ENCODE data around the gene CYP4F11.
A peak's percentile ranks its signal among the peaks of the same experiment; 100 is the strongest.
"Not testable (repeated sequence)": the region's sequence is repeated elsewhere in the genome, so short reads cannot be mapped to it uniquely, and the experiment has no call there.

The CYP4F11 gene

GRCh38 chr19:15922021-15922420, 12.3 kb downstream of the CYP4F11 start:
- no peak for DNase-seq

DNA sequence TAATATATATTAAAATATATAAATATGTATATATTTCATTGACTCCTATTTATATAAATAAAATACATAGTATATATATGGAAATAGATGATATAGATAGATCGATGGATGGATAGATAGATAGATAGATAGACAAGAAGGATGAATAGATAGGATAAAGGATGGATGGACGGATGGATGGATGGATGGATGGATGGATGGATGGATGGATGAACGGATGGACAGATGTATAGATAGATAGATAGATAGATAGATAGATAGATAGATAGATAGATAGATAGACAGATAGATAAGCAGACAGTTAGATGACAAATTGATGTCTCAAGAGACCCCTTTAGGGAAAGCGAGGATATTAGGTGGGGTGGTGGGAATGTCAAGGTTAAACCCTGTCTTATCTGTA, 15.1 kb downstream of the CYP4F11 start:
- DNase-seq: no peak

- no peak for DNase-seq
Measured at GRCh38 chr19:15915109-15915508, 19.2 kb downstream of the CYP4F11 start.

DNA sequence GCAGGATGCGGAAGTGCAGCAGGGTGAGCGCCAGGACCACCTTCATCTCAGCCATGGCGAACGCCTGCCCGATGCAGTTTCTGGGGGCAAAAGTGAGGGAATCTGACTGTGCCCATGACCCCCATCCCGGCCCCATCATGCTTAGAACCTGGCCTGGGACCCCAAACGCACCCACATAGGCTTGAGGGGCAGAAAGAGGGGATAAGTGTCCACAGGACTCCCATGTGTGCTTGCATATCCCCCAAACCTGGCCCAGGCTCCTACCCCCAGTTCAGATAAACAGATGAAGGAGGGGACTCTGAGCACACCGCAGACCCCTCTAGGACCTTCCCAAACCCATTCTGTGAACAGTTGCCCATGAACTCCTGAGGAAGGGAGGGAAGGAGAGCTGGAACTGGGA, 20.5 kb downstream of the CYP4F11 start:
- no peak for DNase-seq

DNA sequence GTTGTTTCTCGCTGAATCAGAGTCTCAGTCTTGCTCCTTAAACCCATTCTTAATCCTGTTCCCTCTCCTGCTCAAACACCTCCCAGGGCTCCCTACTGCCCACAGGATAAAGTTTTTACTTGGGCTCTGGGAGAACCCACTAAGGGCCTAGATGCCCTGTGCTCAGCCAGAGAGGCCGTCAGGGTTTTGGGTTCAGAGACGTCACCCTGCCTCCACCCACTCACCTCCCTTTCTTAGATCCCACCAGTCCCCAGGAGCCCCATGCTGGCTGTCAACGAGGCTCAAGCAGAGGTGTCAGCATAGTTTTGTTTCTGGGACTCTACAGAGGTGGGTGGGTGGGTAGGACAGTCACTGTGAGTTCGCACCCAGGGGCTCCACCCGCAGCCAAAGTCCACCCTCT, 20.9 kb downstream of the CYP4F11 start:
- DNase-seq: no peak

GRCh38 chr19:15911599-15912235, 22.6 kb downstream of the CYP4F11 start:
- peak; percentile 3 for DNase-seq

- DNase-seq: no peak
Measured at GRCh38 chr19:15905026-15905425, 29.3 kb downstream of the CYP4F11 start.

GRCh38 chr19:15902898-15903297, 31.4 kb downstream of the CYP4F11 start:
- DNase-seq: not testable (repeated sequence)

DNA sequence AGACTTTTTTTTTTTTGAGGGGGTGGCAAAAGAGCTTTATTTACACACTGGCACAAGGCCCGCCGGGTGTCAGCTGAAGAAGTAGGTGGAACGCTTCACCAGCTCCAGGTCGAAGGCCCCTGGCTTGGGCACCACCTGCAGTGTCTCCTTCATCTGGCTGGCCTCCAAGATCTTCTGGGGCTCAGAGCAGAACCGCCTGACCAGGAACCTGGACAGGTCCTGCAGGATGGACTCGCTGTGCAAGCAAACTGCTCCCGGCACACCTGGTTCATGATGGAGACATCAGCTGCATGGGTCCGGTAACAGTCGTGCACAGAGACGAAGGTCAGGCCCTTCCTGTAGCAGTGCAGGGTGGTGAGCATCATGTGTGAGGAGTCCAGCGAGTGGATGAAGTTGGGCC, 32.1 kb downstream of the CYP4F11 start:
- DNase-seq: no peak

DNA sequence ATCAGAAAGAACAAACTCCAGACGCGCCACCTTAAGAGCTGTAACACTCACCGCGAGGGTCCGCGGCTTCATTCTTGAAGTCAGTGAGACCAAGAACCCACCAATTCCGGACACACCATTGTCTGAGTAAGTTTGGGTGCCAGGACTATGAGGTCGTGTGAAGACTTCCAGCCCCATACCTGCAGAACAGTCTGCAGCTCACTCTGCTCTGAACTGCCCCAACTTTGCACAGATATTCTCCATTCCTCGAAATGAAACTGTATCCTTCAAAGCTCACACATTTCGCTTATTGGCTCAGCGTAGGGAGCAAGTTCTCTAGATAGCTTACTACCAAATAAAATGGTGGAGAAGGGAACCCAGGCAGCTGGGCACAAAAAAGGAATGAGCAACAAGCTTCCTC, 33.8 kb downstream of the CYP4F11 start:
- DNase-seq: no peak

- not testable (repeated sequence) for DNase-seq
Measured at GRCh38 chr19:15900032-15900431, 34.3 kb downstream of the CYP4F11 start.

DNA sequence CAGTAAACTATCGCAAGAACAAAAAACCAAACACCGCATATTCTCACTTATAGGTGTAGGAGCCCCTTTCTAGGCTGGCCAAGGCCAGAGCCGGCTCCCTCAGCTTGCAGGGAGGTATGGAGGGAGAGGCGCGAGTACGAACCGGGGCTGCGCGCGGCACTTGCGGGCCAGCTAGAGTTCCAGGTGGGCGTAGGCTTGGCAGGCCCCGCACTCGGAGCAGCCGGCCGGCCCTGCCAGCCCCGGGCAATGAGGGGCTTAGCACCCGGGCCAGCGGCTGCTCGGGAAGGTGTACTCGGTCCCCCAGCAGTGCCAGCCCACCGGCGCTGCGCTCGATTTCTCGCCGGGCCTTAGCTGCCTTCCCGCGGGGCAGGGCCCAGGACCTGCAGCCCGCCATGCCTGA, 34.8 kb downstream of the CYP4F11 start:
- DNase-seq: not testable (repeated sequence)

- DNase-seq: no peak
Measured at GRCh38 chr19:15897738-15898276, 36.5 kb downstream of the CYP4F11 start, which contains the start of gene CYP4F2. Gene CYP4F2, minus strand, starts transcription at chr19:15898074. Its CDS starts 463 bp downstream, at chr19:15897611.

DNA sequence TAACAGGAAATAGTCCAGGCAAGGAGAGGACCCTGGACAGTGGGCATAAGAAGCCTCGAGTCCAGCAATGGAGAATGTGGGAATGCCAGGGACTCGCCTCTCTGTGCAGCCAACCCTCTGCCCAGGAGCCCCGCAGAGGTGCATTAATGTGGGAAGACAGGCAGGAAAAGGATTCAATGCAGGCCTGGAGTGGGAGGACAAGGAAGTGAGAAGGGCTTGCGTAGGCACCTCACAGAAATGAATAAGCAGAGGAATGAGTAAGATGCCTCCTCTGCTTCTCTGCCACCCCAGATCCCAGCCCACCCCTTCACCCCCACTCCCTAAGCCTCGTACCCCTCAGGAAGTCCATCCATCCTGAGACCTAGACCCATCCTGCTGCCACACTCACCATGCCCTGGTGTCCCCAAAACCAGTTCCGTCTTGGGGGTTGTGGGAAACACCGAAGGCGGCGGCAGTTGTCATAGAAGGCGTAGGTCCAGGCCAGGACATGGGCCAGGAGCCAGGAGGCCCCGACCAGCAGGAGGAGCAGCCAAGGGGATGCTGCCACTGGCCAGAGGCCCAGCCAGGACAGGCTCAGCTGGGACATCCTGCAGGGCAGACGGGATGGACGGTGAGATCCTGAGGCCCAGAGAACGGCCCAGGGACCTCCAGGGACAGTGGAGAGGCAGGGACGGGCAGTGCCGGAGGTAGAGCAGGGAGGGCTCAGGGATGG, 37.1 kb downstream of the CYP4F11 start:
- no peak for DNase-seq

- DNase-seq: no peak
Measured at GRCh38 chr19:15895876-15896430, 38.4 kb downstream of the CYP4F11 start.

GRCh38 chr19:15894359-15894758, 40.0 kb downstream of the CYP4F11 start:
- no peak for DNase-seq

GRCh38 chr19:15893477-15893876, 40.9 kb downstream of the CYP4F11 start:
- no peak for DNase-seq

- DNase-seq: no peak
Measured at GRCh38 chr19:15892012-15892411, 42.3 kb downstream of the CYP4F11 start.

GRCh38 chr19:15891434-15891833, 42.9 kb downstream of the CYP4F11 start:
- DNase-seq: no peak

GRCh38 chr19:15889339-15889738, 45.0 kb downstream of the CYP4F11 start:
- DNase-seq: not testable (repeated sequence)

DNA sequence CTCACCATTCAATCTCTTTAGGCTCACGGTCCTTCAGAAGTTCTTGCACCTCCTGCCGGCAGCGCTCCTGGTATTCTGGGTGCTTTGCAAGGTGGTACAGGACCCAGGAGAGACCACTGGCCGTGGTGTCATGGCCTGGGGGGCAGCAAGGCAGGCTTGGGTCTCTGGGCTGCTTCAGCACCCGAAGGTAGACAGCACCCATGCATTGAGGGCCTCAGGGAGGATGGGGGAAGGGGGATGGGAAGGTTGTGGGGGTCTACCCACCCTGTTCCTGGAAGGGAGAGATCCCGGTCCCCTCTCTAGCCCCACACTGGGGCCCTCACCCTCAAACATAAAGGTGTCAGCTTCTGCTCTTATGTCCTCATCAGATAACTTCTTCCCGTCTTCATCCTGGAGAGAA, 48.4 kb downstream of the CYP4F11 start:
- DNase-seq: no peak

DNA sequence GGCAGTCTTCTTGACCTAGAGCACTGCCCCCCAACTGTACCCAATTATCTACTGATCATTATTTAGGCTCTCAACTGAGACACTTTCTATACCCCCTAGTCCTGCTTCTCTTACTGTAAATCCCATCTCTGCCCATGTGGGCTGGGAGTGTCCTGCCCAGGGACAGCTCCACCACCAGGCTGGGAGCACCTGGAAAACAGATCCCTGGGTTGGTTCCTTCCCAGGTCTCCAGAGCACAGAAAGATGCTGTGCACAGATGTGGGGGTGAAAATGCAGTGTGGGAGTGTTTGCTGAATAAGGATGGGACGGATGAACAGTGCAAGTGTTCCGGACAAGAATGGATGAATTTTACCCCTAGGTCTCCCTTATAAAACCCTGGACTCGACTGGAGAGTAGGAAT, 49.2 kb downstream of the CYP4F11 start:
- no peak for DNase-seq

- DNase-seq: peak; percentile 45
Measured at GRCh38 chr19:15883329-15883728, 51.0 kb downstream of the CYP4F11 start.

Data from suppressor macrophage treated with lipopolysaccharide for 4 hours (primary cell).